Thoracic aorta (tissue), 2 donors: Measurements from ENCODE around the gene CFAP97D2. TPM values are rescaled to one million over a fixed set of nuclear protein-coding genes. Genes with fewer than 3 reads are reported as not detected.
A peak's percentile ranks its signal among the peaks of the same experiment; 100 is the strongest.

Source experiments
- ATAC-seq: fragments of 150-250 bp; one replicate; pipeline ENCODE4 v1.8.0; 2017; ENCODE audit warnings: low read depth; ENCODE audit not compliant: insufficient number of reproducible peaks, low FRiP score
- DNase-seq: peaks from one replicate; pipeline ENCODE4 v3.0.0-alpha.2; 2020; ENCODE audit warnings: low spot score
- H3K27ac ChIP-seq, 2 donors: fragments of 200-600 bp; sonication (generic); 1 replicate in 1 of 2; 2 replicates in 1 of 2; pipeline ENCODE4 v1.5.1; 2016; ENCODE audit warnings: mild to moderate bottlenecking in 2 of 2, moderate library complexity in 2 of 2
- H3K27me3 ChIP-seq: fragments of 200-600 bp; sonication (generic); replicated peaks from 2 replicates; pipeline ENCODE4 v1.6.0; 2016; ENCODE audit warnings: mild to moderate bottlenecking; ENCODE audit not compliant: insufficient read depth
- H3K36me3 ChIP-seq: fragments of 200-600 bp; sonication (generic); one replicate; pipeline ENCODE4 v1.5.1; 2016
- H3K4me1 ChIP-seq, 2 donors: fragments of 200-600 bp; sonication (generic); 1 replicate in 1 of 2; 2 replicates in 1 of 2; pipeline versions ENCODE4 v1.5.1 to v1.6.0; 2016; ENCODE audit warnings: low read depth in 2 of 2, mild to moderate bottlenecking in 1 of 2; ENCODE audit not compliant: control insufficient read depth in 1 of 2
- H3K4me3 ChIP-seq: fragments of 200-600 bp; sonication (generic); 2 replicates; pipeline ENCODE4 v1.5.1; 2016; ENCODE audit warnings: mild to moderate bottlenecking
- H3K9me3 ChIP-seq: fragments of 200-600 bp; sonication (generic); 2 replicates; pipeline ENCODE4 v1.5.1; 2016
- CTCF ChIP-seq: fragments of 200-600 bp; sonication (generic); IDR thresholded peaks from one replicate; pipeline ENCODE4 v1.5.1; 2019; ENCODE audit warnings: antibody characterized with exemption
- total RNA-seq, 2 donors: library from RNA; depleted of rRNA; stranded (reverse); fragments of >200 nt; gene quantifications; one replicate each; pipeline versions ENCODE4 v1.1.0 to v1.2.3, GENCODE V29; 2016

Gene CFAP97D2
- not detected for total RNA-seq

GRCh38 chr13:114179087-114179658 lies at the start of gene CFAP97D2:
Gene CFAP97D2, plus strand, starts transcription at chr13:114179257. Its CDS starts 74 bp downstream, at chr13:114179331.
- DNase-seq (no peak), ATAC-seq (no peak)
- H3K9me3 ChIP-seq = no peaks in the 10 kb centered on the region
- no peak within 1 kb of the TSS for H3K4me3 ChIP-seq
- TF ChIP-seq CTCF = no peak
- no peaks in the 10 kb centered on the region for H3K4me1 ChIP-seq
- no peak within 1 kb of the TSS for H3K27ac ChIP-seq
- no peaks in the 10 kb centered on the region for H3K36me3 ChIP-seq
- H3K27me3 ChIP-seq = no peaks in the 10 kb centered on the region

- Histone ChIP-seq H3K27ac (peak overlapping the region in 1 of 2 donors; percentile 70), H3K4me1 (peaks cover 29 to 49% of the 10 kb centered on the region in 2 donors), H3K27me3 (no peaks in the 10 kb centered on the region), H3K9me3 (no peaks in the 10 kb centered on the region), H3K36me3 (no peaks in the 10 kb centered on the region), H3K4me3 (peak overlapping the region; percentile 75)
- no peak for TF ChIP-seq CTCF
- DNase-seq = no peak
- no peak for ATAC-seq
Observed at GRCh38 chr13:114129649-114130062, 49.4 kb upstream of the CFAP97D2 start.

- Histone ChIP-seq H3K27me3 (no peaks in the 10 kb centered on the region), H3K4me1 (peaks cover 29 to 47% of the 10 kb centered on the region in 2 donors), H3K36me3 (no peaks in the 10 kb centered on the region), H3K9me3 (no peaks in the 10 kb centered on the region), H3K27ac (peak overlapping the region; percentile 70 to 75), H3K4me3 (peak overlapping the region; percentile 75)
- ATAC-seq (no peak), DNase-seq (no peak)
- TF ChIP-seq CTCF = no peak
Observed at GRCh38 chr13:114130131-114130836, 48.8 kb upstream of the CFAP97D2 start.

- peaks cover 29 to 47% of the 10 kb centered on the region in 2 donors for H3K4me1 ChIP-seq
- no peaks in the 10 kb centered on the region for H3K9me3 ChIP-seq
- H3K27me3 ChIP-seq = no peaks in the 10 kb centered on the region
- peak overlapping the region; percentile 70 to 75 for H3K27ac ChIP-seq
- DNase-seq (peak; percentile 51), ATAC-seq (no peak)
- no peak for TF ChIP-seq CTCF
- H3K4me3 ChIP-seq = peak overlapping the region; percentile 75
- H3K36me3 ChIP-seq = no peaks in the 10 kb centered on the region
Observed at GRCh38 chr13:114130837-114131582, 48.0 kb upstream of the CFAP97D2 start.
